CD4-positive, CD25-positive, alpha-beta regulatory T cell (primary cell): ENCODE measurements around the gene ZDBF2. TPM values are rescaled to one million over a fixed set of nuclear protein-coding genes. Genes with fewer than 3 reads are reported as not detected.

ENCODE experiments used
- ATAC-seq, 2 donors: fragments of 150-1000 bp; cut with Tn5 transposase; one replicate each; pipeline ENCODE4 v1.10.0; 2021; ENCODE audit warnings: low read depth in 2 of 2, moderate number of reproducible peaks in 2 of 2, moderate library complexity in 1 of 2
- DNase-seq, 3 donors: peaks; one replicate each; pipeline versions ENCODE4 v3.0.0 to v3.0.0-alpha.2; 2012 to 2022; ENCODE audit warnings: mixed read lengths in 1 of 3
- H3K27ac ChIP-seq: one replicate; pipeline ENCODE4 v1.7.0; 2013; ENCODE audit warnings: mild to moderate bottlenecking, low read length; ENCODE audit not compliant: insufficient read depth, poor library complexity, severe bottlenecking
- H3K27me3 ChIP-seq: one replicate; pipeline ENCODE4 v1.7.0; 2013; ENCODE audit warnings: low read length; ENCODE audit not compliant: control insufficient read depth, insufficient read depth
- H3K36me3 ChIP-seq: one replicate; pipeline ENCODE4 v1.7.0; 2013; ENCODE audit warnings: mild to moderate bottlenecking, low read length, moderate library complexity; ENCODE audit not compliant: control insufficient read depth, insufficient read depth
- H3K4me1 ChIP-seq: 2 replicates; pipeline ENCODE4 v1.7.0; 2013; ENCODE audit warnings: mild to moderate bottlenecking, low read length; ENCODE audit not compliant: insufficient read depth, control insufficient read depth, poor library complexity, severe bottlenecking
- H3K4me3 ChIP-seq: one replicate; pipeline ENCODE4 v1.7.0; 2013; ENCODE audit warnings: low read depth, mild to moderate bottlenecking, low read length, moderate library complexity
- H3K9me3 ChIP-seq, 2 experiments: 1 replicate in 1 of 2; 2 replicates in 1 of 2; pipeline ENCODE4 v1.7.0; 2013; ENCODE audit warnings: low read length in 2 of 2, mild to moderate bottlenecking in 1 of 2, moderate library complexity in 1 of 2; ENCODE audit not compliant: control insufficient read depth in 2 of 2
- H3K27ac Mint-ChIP-seq, 3 donors: one replicate each; pipeline ENCODE4 v1.8.0; 2020 to 2022; ENCODE audit warnings: mild to moderate bottlenecking in 3 of 3, mixed read lengths in 3 of 3, moderate library complexity in 2 of 3
- H3K27me3 Mint-ChIP-seq: one replicate; pipeline ENCODE4 v1.8.0; 2022; ENCODE audit warnings: mild to moderate bottlenecking, mixed read lengths
- H3K36me3 Mint-ChIP-seq: one replicate; pipeline ENCODE4 v1.8.0; 2020; ENCODE audit warnings: mixed read lengths
- H3K4me1 Mint-ChIP-seq, 4 donors: one replicate each; pipeline ENCODE4 v1.8.0; 2020 to 2022; ENCODE audit warnings: mixed read lengths in 4 of 4, mild to moderate bottlenecking in 1 of 4
- H3K4me3 Mint-ChIP-seq, 4 donors: one replicate each; pipeline ENCODE4 v1.8.0; 2020 to 2022; ENCODE audit warnings: mild to moderate bottlenecking in 4 of 4, mixed read lengths in 4 of 4, moderate library complexity in 3 of 4
- H3K9me3 Mint-ChIP-seq, 7 donors: one replicate each; pipeline ENCODE4 v1.8.0; 2020 to 2022; ENCODE audit warnings: mixed read lengths in 7 of 7, mild to moderate bottlenecking in 3 of 7, moderate library complexity in 2 of 7
- polyA plus RNA-seq, 4 donors: library from polyadenylated mRNA; unstranded; fragments of 300-500 nt; fragmentation: Illumina TruSeq; gene quantifications; one replicate each; pipeline ENCODE4 v1.2.3, GENCODE V29; 2021
- total RNA-seq: library from RNA; stranded (reverse); gene quantifications from one replicate; pipeline ENCODE4 v1.2.3, GENCODE V29; 2022

The ZDBF2 gene
- total and polyA plus RNA-seq, 5 donors from 2014 or later = 3.2 to 26.8 (median 4.5) TPM

DNA sequence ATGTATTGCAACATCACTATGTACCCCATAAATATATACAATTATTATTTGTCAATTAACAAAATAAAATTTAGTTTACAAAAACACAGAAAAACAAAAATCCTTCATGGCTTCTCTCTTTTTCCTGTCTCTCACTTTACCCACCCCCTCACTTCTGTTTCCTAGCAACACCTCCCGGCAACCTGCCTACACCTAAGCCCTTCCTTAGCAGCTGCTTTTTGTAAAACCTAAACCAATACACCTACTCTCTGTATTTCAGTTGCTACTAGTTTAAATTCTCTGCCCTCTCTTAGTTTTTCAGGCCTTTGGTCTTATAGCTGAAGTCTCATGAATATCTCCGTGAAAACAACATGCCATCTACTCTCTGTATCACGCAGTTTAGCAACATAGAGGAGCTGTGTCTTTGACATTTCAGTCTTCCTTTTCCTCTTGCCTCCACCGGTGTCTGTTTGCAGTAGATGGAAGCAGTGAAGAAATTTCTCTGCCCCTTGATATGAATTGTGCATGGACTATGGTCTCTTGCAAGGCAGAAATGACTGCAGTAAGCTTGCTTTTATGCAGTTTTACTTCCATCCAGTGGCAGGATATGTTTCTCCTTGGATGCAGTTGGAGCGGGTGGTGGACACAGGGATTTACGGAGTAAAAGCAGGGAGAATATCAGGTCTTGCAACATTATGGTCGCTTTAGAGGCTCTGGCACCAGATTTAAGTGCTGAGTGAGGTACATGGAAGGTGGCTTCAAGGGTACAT is 42.0 kb upstream of the ZDBF2 start:
- Mint-ChIP-seq H3K4me1 (peaks cover 0 to 4% (median 0%) of the 10 kb centered on the region in 4 donors), H3K36me3 (no peaks in the 10 kb centered on the region), H3K9me3 (peaks cover 0 to 9% (median 2%) of the 10 kb centered on the region in 7 donors), H3K4me3 (no peak overlapping the region), H3K27ac (no peak overlapping the region), H3K27me3 (peaks cover 10% of the 10 kb centered on the region)
- DNase-seq = no peak
- H3K27ac ChIP-seq = no peak overlapping the region
- no peak overlapping the region for H3K4me3 ChIP-seq
- no peaks in the 10 kb centered on the region for H3K4me1 ChIP-seq
- ATAC-seq = no peak
- H3K27me3 ChIP-seq = peaks cover 4% of the 10 kb centered on the region
- H3K9me3 ChIP-seq = no peaks in the 10 kb centered on the region
- H3K36me3 ChIP-seq = no peaks in the 10 kb centered on the region

DNA sequence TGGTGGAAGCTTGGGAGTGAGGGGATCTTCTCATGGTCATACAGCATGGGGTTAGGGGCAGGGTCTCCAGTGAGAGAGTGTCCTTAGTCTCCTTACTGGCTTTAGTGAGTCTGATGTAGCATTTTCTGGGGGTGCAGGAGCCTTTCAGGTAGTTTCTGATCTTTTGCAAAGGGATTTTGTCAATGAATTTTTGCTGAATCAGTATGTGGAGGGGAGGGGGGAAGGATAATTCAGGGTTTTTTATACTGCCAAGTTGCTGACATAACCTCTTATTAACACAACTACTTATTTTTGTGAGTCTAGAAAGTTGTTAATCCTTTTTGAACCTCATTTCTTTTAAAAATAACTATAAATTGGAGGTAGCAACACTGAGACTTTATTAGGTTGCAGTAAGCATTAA is 35.3 kb upstream of the ZDBF2 start:
- ATAC-seq (no peak), DNase-seq (no peak)
- Histone ChIP-seq H3K27ac (no peak overlapping the region), H3K4me1 (no peaks in the 10 kb centered on the region), H3K4me3 (no peak overlapping the region), H3K27me3 (no peaks in the 10 kb centered on the region), H3K9me3 (no peaks in the 10 kb centered on the region), H3K36me3 (no peaks in the 10 kb centered on the region)
- Mint-ChIP-seq H3K27ac (no peak overlapping the region), H3K36me3 (no peaks in the 10 kb centered on the region), H3K4me3 (no peak overlapping the region), H3K4me1 (no peaks in the 10 kb centered on the region), H3K9me3 (peaks cover 0 to 3% (median 0%) of the 10 kb centered on the region in 7 donors), H3K27me3 (peaks cover 19% of the 10 kb centered on the region)

DNA sequence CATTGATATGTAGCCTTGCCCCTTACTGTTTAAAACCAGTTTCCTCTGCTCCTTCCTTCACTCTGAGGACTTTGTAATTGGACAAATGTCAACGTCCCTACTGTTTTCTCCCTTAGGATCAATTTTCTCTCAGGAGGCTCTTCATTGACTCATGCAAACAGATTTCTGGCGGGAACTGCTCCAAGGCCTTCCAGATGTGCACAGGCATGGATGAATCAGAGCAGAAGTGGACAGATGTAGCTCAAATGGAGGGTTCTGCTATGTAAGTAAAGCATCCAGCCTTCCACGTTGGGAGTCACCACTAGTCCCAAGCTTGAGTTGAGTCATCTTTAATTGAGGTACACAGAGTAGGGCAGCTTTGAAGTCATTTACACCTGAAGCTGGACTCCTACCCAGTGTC is 34.1 kb upstream of the ZDBF2 start:
- no peaks in the 10 kb centered on the region for H3K9me3 ChIP-seq
- Mint-ChIP-seq H3K27ac (no peak overlapping the region), H3K4me3 (no peak overlapping the region), H3K36me3 (no peaks in the 10 kb centered on the region), H3K9me3 (peaks cover 0 to 3% (median 0%) of the 10 kb centered on the region in 7 donors), H3K4me1 (peaks cover 0 to 5% (median 3%) of the 10 kb centered on the region in 4 donors), H3K27me3 (peaks cover 20% of the 10 kb centered on the region)
- H3K27ac ChIP-seq = no peak overlapping the region
- H3K36me3 ChIP-seq = no peaks in the 10 kb centered on the region
- peaks cover 4% of the 10 kb centered on the region for H3K27me3 ChIP-seq
- ATAC-seq (no peak), DNase-seq (no peak)
- no peaks in the 10 kb centered on the region for H3K4me1 ChIP-seq
- H3K4me3 ChIP-seq = no peak overlapping the region

DNA sequence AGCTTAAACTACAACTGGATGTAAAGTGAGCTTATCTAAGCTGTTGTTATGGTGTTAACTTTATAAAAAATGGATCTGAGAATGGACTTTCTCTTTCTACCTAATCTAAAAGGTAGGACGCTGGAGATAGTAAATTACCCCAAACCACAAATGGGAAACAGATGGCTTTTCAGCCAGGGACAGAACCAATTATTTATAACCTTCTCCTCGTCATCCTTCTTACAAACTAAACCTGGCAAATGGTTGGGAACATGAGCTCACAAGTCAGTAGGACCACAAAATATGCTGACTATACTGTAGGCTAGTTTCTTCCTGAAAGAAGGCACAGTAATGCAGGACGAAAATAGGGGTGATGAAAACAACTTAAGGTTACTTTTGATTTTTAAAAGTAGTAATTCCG is 32.7 kb upstream of the ZDBF2 start:
- Mint-ChIP-seq H3K4me1 (peaks cover 3 to 7% (median 5%) of the 10 kb centered on the region in 4 donors), H3K27me3 (peaks cover 22% of the 10 kb centered on the region), H3K9me3 (peaks cover 0 to 3% (median 0%) of the 10 kb centered on the region in 7 donors), H3K36me3 (no peaks in the 10 kb centered on the region), H3K27ac (no peak overlapping the region), H3K4me3 (no peak overlapping the region)
- Histone ChIP-seq H3K27me3 (peaks cover 4% of the 10 kb centered on the region), H3K4me3 (no peak overlapping the region), H3K4me1 (no peaks in the 10 kb centered on the region), H3K36me3 (no peaks in the 10 kb centered on the region), H3K27ac (no peak overlapping the region), H3K9me3 (no peaks in the 10 kb centered on the region)
- no peak for ATAC-seq
- no peak for DNase-seq

DNA sequence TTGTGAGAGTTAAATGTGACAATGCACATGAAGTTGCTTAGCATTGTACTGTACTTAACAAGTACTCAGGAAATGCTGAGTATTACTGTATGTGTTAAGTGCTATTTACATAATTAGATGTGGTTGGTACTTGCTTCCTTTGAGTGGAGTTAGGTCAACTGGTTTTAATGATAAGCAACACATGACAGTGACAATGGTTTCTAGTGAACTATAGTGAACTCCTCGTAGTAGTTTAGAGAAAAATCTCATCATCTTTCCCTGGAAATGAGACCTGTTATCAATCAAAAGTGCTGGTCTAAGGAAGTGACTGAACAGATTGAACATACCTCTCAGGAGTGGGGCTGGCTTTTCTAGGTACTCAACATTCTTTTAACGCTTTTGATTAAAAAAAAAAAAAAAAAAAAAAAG is 29.2 kb upstream of the ZDBF2 start:
- H3K4me3 Mint-ChIP-seq = peak overlapping the region in 1 of 4 donors; percentile 26
- no peaks in the 10 kb centered on the region for H3K9me3 ChIP-seq
- no peaks in the 10 kb centered on the region for H3K36me3 Mint-ChIP-seq
- peak in 1 of 3 donors; percentile 38 for DNase-seq
- peak; percentile 47 to 48 for ATAC-seq
- no peaks in the 10 kb centered on the region for H3K36me3 ChIP-seq
- peaks cover 31% of the 10 kb centered on the region for H3K27me3 Mint-ChIP-seq
- peak overlapping the region in 1 of 3 donors; percentile 42 for H3K27ac Mint-ChIP-seq
- no peaks in the 10 kb centered on the region for H3K4me1 ChIP-seq
- no peak overlapping the region for H3K27ac ChIP-seq
- peaks cover 3 to 9% (median 8%) of the 10 kb centered on the region in 4 donors for H3K4me1 Mint-ChIP-seq
- peaks cover 0 to 2% (median 0%) of the 10 kb centered on the region in 7 donors for H3K9me3 Mint-ChIP-seq
- no peak overlapping the region for H3K4me3 ChIP-seq
- peaks cover 4% of the 10 kb centered on the region for H3K27me3 ChIP-seq

DNA sequence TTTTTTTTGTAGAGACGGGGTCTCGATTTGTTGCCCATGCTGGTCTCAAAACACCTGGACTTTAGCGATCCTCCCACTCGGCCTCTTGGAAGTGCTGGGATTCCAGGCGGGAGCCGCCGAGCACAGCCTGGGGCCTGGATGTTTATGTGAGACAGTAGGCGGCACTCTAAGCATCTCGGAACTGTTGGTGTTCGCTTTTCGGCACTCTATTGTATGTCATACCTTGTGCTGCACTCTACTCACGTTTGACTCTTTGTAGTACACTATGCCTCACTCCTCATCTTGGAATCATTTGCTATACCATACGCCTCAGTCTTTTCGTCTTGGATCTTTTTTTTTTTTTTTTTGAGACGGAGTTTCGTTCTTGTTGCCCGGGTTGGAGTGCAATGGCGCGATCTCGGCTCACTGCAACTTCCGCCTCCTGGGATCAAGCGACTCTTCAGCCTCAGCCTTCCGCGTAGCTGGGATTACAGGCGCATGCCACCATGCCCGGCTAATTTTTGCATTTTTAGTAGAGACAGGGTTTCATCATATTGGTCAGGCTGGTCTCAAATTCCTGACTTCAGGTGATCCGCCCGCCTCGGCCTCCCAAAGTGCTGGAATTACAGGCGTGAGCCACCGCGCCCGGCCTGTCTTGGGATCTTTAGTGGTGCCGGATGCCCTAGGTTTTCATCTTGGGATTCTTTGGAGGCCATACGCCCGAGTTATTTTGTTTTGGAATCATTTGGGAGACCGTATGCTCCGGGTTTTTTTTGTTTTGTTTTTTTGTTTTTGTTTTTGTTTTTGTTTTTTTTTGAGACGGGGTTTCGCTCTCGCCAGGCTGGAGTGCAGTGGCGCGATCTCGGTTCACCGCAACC is 24.2 kb upstream of the ZDBF2 start:
- Mint-ChIP-seq H3K9me3 (peaks cover 0 to 12% (median 2%) of the 10 kb centered on the region in 7 donors), H3K27ac (peak overlapping the region in 1 of 3 donors; percentile 15), H3K36me3 (no peaks in the 10 kb centered on the region)

DNA sequence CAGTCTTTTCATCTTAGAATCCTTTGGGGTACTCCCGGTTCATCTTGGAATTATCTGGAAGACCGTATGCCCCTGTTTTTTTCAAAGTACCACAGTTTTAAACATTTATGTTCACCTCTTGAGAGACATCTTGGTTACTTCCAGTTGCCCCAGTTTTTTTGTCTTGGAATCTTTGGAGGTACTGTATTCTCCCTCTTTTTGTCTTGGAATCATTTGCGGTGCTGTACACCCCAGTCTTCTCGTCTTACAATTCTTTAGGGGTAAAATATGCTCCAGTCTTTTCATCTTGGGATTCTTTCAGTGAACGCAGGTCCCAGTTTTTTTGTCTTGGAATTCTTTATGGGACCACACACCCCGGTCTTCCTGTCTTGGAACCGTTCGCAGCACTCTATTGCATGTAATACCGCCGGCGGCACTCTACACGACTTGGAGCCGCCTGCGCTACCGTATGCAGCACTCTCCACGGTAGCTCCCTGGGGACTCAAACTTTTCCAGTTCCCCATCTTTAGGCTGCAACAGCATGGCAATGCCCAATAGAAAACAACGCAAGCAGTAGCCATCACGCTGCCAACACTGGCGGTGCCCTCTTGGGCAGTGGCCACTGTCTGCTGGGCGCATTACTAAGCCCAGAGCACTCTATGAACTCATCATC is 21.2 kb upstream of the ZDBF2 start:
- Histone ChIP-seq H3K4me1 (no peaks in the 10 kb centered on the region), H3K27me3 (peaks cover 13% of the 10 kb centered on the region), H3K9me3 (no peaks in the 10 kb centered on the region), H3K4me3 (no peak overlapping the region), H3K36me3 (no peaks in the 10 kb centered on the region), H3K27ac (no peak overlapping the region)
- peaks cover 0 to 13% (median 2%) of the 10 kb centered on the region in 4 donors for H3K4me1 Mint-ChIP-seq
- DNase-seq (no peak), ATAC-seq (no peak)
- no peak overlapping the region for H3K4me3 Mint-ChIP-seq
- H3K27ac Mint-ChIP-seq = no peak overlapping the region
- peaks cover 0 to 12% (median 2%) of the 10 kb centered on the region in 7 donors for H3K9me3 Mint-ChIP-seq
- H3K36me3 Mint-ChIP-seq = no peaks in the 10 kb centered on the region
- peaks cover 51% of the 10 kb centered on the region for H3K27me3 Mint-ChIP-seq

More for the DNA sequence above, 24.2 kb upstream of the ZDBF2 start:
- Histone ChIP-seq H3K4me1 (no peaks in the 10 kb centered on the region), H3K27me3 (peaks cover 8% of the 10 kb centered on the region), H3K4me3 (peak overlapping the region; percentile 61), H3K9me3 (no peaks in the 10 kb centered on the region), H3K36me3 (no peaks in the 10 kb centered on the region), H3K27ac (no peak overlapping the region)
- Mint-ChIP-seq H3K4me1 (peaks cover 1 to 9% (median 5%) of the 10 kb centered on the region in 4 donors), H3K4me3 (peak overlapping the region; percentile 0 to 83 (median 72)), H3K27me3 (peaks cover 39% of the 10 kb centered on the region)
- no peak for ATAC-seq
- peak in 1 of 3 donors; percentile 35 for DNase-seq
